PFSK-1 (cell line): ENCODE measurements around the gene TNRC6A.

Experiments
- POLR2AphosphoS5 ChIP-seq: IDR thresholded peaks from 2 replicates; pipeline ENCODE4 v1.6.1; 2012; ENCODE audit warnings: low read depth, mild to moderate bottlenecking, control low read depth, low read length, moderate library complexity
- SIN3A ChIP-seq: IDR thresholded peaks from 2 replicates; pipeline ENCODE4 v1.6.1; 2012; ENCODE audit warnings: mild to moderate bottlenecking, low read length, moderate library complexity, borderline replicate concordance; ENCODE audit not compliant: insufficient read depth
- TAF1 ChIP-seq: IDR thresholded peaks from 2 replicates; pipeline ENCODE4 v1.6.1; 2012; ENCODE audit warnings: low read length, control low read depth, borderline replicate concordance; ENCODE audit not compliant: insufficient read depth

GRCh38 chr16:24778671-24779070 lies 49.2 kb downstream of the TNRC6A start:
- TF ChIP-seq TAF1 (no peak), SIN3A (no peak), POLR2AphosphoS5 (no peak)
